GM12874 (cell line): Measurements from ENCODE around the gene MNAT1.

Experiments used
- TF ChIP-seq, protein P1 (sequence below): IDR thresholded peaks from 2 replicates; pipeline ENCODE4 v1.5.1; 2011; ENCODE audit warnings: low read depth, mild to moderate bottlenecking, control low read depth, low read length, moderate library complexity; ENCODE audit not compliant: insufficient read depth

The MNAT1 gene

GRCh38 chr14:60796434-60796833 is 61.9 kb downstream of the MNAT1 start:
- TF ChIP-seq, protein P1, sequence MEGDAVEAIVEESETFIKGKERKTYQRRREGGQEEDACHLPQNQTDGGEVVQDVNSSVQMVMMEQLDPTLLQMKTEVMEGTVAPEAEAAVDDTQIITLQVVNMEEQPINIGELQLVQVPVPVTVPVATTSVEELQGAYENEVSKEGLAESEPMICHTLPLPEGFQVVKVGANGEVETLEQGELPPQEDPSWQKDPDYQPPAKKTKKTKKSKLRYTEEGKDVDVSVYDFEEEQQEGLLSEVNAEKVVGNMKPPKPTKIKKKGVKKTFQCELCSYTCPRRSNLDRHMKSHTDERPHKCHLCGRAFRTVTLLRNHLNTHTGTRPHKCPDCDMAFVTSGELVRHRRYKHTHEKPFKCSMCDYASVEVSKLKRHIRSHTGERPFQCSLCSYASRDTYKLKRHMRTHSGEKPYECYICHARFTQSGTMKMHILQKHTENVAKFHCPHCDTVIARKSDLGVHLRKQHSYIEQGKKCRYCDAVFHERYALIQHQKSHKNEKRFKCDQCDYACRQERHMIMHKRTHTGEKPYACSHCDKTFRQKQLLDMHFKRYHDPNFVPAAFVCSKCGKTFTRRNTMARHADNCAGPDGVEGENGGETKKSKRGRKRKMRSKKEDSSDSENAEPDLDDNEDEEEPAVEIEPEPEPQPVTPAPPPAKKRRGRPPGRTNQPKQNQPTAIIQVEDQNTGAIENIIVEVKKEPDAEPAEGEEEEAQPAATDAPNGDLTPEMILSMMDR, result no peak

GRCh38 chr14:60800409-60800808 is 65.8 kb downstream of the MNAT1 start:
- TF ChIP-seq, protein P1, result no peak

GRCh38 chr14:60803871-60804270 is 69.3 kb downstream of the MNAT1 start:
- TF ChIP-seq, protein P1, result no peak

DNA sequence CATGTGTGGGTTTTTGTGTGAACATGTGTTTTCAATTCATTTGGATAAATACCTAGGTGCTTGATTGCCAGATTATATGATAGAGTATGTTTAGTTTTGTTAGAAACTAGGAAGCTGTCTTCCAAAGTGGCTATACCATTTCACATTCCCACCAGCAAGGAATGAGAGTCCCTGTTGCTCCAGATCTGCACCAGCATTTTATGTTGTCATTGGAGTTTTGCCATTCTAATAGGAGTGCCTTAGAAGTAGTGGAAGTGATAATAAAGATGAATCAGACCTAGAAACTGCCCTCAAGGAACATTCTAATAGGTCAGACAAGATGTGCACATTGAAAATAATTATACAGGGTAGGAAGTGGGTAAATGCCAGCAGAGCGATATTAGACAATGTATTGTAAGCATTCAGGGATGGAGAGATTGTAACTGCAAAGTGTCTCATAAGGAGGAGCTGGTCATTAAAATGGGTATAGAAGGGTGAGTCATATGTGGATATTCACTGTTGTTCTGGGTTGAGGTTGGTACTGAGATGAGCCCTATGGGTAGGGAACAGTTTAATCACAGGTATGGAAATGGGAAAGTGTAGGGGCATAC is 71.4 kb downstream of the MNAT1 start:
- TF ChIP-seq, protein P1, result no peak

GRCh38 chr14:60807247-60807646 is 72.7 kb downstream of the MNAT1 start:
- TF ChIP-seq, protein P1, result no peak

DNA sequence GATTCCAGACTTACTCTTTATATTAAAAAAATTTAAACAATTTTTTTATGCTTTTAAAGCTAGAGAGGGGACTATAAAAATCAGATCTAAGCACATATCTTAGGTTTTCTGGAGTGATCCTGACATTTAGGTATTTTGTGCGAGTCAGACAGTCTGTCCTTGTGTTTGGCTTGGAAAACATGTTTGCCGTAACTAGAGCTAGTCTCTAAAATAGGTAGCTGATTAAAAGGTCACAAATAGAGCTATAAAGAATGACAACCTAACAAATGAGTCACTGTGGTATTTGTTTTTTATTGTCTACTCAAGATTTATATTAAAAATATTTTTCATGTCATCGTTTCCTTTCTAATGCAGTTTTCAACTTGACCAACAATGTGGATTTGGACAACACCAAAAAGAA is 73.4 kb downstream of the MNAT1 start:
- TF ChIP-seq, protein P1, result no peak

- TF ChIP-seq, protein P1, result no peak
Observed at GRCh38 chr14:60812987-60813386, 78.4 kb downstream of the MNAT1 start.
